ENCODE results near the gene RNF220. TPM values are rescaled to one million over a fixed set of nuclear protein-coding genes. Genes with fewer than 3 reads are reported as not detected.
A peak's percentile ranks its signal among the peaks of the same experiment; 100 is the strongest.

RNF220 gene
- total and polyA plus RNA-seq, 2 of the 13 experiments (the other 11 are each of a cell fraction or from before 2014, with no cell fraction given): 48.2 to 72.1 TPM

- TF ChIP-seq JUND (CRISPR knock-in tag; IDR thresholded peaks at IDR 0.05) (no peak), ZFYVE20 (CRISPR knock-in tag; IDR thresholded peaks at IDR 0.05; ENCODE audit: borderline replicate concordance, low read depth) (no peak), NAIF1 (CRISPR knock-in tag; IDR thresholded peaks at IDR 0.05; ENCODE audit: borderline replicate concordance) (no peak), PHF8 (CRISPR knock-in tag; IDR thresholded peaks at IDR 0.05) (peak; percentile 28; the same call in 1 of the 2 replicates), ZNF274 (CRISPR knock-in tag; IDR thresholded peaks at IDR 0.05) (no peak), SOX13 (IDR thresholded peaks at IDR 0.05) (no peak), SOX13 (CRISPR knock-in tag; conservative IDR thresholded peaks at IDR 0.05 in 1 of 2, IDR thresholded peaks at IDR 0.05 in 1 of 2) (0 out of 4 replicates have a peak, but pooled peaks of 1 of the 2 experiments have one; percentile 11), FOXP1 (IDR thresholded peaks at IDR 0.05) (no peak), FOXP1 (CRISPR knock-in tag; IDR thresholded peaks at IDR 0.05) (no peak), PATZ1 (CRISPR knock-in tag; IDR thresholded peaks at IDR 0.05) (0 out of 2 replicates have a peak, but pooled peaks have one; percentile 49), SRF (IDR thresholded peaks at IDR 0.05; ENCODE audit: low read depth, low read length) (no peak), ZFY (CRISPR knock-in tag; IDR thresholded peaks at IDR 0.05) (no peak; the same call in 1 of the 2 replicates), KLF13 (CRISPR knock-in tag; IDR thresholded peaks at IDR 0.05) (no peak), DNMT3B (CRISPR knock-in tag; conservative IDR thresholded peaks at IDR 0.05) (no peak), MAFK (conservative IDR thresholded peaks at IDR 0.05 in 1 of 2, IDR thresholded peaks at IDR 0.05 in 1 of 2; ENCODE audit: low read length in 2 of 2) (no peak), ZNF17 (CRISPR knock-in tag; IDR thresholded peaks at IDR 0.05) (no peak), HMG20B (CRISPR knock-in tag; conservative IDR thresholded peaks at IDR 0.05) (0 out of 2 replicates have a peak, but pooled peaks have one; percentile 19), MATR3 (CRISPR knock-in tag; IDR thresholded peaks at IDR 0.05) (no peak), SP4 (CRISPR knock-in tag; IDR thresholded peaks at IDR 0.05) (no peak), ATF1 (CRISPR knock-in tag; IDR thresholded peaks at IDR 0.05) (no peak), SSRP1 (CRISPR knock-in tag; IDR thresholded peaks at IDR 0.05) (no peak), TEAD2 (CRISPR knock-in tag; IDR thresholded peaks at IDR 0.05) (no peak)
- TF ChIP-seq, protein P1, sequence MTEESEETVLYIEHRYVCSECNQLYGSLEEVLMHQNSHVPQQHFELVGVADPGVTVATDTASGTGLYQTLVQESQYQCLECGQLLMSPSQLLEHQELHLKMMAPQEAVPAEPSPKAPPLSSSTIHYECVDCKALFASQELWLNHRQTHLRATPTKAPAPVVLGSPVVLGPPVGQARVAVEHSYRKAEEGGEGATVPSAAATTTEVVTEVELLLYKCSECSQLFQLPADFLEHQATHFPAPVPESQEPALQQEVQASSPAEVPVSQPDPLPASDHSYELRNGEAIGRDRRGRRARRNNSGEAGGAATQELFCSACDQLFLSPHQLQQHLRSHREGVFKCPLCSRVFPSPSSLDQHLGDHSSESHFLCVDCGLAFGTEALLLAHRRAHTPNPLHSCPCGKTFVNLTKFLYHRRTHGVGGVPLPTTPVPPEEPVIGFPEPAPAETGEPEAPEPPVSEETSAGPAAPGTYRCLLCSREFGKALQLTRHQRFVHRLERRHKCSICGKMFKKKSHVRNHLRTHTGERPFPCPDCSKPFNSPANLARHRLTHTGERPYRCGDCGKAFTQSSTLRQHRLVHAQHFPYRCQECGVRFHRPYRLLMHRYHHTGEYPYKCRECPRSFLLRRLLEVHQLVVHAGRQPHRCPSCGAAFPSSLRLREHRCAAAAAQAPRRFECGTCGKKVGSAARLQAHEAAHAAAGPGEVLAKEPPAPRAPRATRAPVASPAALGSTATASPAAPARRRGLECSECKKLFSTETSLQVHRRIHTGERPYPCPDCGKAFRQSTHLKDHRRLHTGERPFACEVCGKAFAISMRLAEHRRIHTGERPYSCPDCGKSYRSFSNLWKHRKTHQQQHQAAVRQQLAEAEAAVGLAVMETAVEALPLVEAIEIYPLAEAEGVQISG (CRISPR knock-in tag; IDR thresholded peaks at IDR 0.05): 0 out of 2 replicates have a peak, but pooled peaks have one; percentile 16
- TF ChIP-seq, protein P2, sequence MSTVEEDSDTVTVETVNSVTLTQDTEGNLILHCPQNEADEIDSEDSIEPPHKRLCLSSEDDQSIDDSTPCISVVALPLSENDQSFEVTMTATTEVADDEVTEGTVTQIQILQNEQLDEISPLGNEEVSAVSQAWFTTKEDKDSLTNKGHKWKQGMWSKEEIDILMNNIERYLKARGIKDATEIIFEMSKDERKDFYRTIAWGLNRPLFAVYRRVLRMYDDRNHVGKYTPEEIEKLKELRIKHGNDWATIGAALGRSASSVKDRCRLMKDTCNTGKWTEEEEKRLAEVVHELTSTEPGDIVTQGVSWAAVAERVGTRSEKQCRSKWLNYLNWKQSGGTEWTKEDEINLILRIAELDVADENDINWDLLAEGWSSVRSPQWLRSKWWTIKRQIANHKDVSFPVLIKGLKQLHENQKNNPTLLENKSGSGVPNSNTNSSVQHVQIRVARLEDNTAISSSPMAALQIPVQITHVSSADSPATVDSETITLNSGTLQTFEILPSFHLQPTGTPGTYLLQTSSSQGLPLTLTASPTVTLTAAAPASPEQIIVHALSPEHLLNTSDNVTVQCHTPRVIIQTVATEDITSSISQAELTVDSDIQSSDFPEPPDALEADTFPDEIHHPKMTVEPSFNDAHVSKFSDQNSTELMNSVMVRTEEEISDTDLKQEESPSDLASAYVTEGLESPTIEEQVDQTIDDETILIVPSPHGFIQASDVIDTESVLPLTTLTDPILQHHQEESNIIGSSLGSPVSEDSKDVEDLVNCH (CRISPR knock-in tag; IDR thresholded peaks at IDR 0.05): no peak
Measured at GRCh38 chr1:44662683-44663030, 257.6 kb downstream of the RNF220 start (continued).
